Epithelial cell of prostate (primary cell): Measurements from ENCODE around the gene SGCA.

Source experiments
- DNase-seq: peaks from one replicate; pipeline ENCODE4 v3.0.0-alpha.2; 2011; ENCODE audit warnings: low read depth, low spot score
- H3K27ac ChIP-seq: fragments of 450-650 bp; 2 replicates; pipeline ENCODE4 v1.5.1; 2017; ENCODE audit warnings: mild to moderate bottlenecking

Gene SGCA

DNA sequence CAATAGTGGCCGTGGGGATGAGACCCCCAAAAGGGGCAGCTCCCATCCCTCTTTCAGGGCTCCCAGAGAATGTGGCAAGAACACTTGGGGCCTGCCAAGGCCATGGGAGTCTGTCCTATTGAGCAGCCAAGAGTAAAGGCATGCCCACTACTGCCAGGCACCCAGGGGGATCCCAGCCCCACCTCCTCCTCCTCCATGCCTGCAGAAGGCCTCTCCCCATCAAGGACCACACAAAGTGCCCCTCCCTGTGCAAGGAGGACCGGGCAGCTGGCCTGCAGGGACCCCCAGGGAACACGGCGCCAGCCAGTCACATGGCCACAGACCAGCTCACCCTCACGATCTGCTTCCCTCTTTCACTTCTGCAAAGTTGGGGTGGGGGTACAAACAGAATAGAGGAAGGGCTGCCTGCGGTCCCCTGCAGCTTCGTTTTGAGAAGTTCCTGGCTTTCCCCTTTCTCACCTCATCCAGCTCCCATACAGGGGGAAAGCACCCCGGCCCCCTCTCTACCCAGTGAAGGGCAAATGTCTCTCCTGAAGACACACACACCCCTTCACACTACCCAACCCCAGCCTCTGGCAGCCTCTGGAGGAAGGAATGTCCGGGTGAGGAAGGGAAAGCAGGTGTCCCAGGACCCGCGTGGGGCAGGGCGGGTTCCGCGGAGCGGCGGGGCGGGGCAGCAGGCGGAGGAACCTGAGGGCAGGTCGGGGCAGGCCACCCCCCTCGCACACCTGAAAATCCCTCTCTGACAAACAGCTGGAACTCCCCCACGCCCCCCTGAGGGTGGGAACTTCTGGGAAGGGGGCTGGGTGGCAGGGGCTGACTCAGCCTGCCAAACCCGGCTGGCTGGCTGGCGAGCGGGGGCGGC, 17.3 kb upstream of the SGCA start:
- DNase-seq, result peak; percentile 68
- peak overlapping the region; percentile 96 for H3K27ac ChIP-seq

DNA sequence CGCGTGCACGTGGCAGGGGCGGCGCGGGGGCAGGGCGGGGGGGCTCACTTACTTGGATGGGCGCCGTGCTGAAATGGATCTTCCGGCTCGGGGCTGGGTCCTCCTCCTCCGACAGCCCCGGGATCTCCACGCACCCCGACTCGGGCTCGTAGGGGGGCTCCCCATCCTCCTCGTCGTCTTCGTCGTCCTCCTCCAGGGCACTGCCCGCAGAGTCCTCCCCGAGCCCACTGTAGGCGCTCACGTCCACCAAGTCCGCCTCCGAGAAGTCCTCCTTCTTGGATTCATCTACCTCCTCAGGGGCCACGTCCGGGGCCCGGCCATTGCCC, 16.8 kb upstream of the SGCA start:
- peak overlapping the region; percentile 96 for H3K27ac ChIP-seq
- no peak for DNase-seq

DNA sequence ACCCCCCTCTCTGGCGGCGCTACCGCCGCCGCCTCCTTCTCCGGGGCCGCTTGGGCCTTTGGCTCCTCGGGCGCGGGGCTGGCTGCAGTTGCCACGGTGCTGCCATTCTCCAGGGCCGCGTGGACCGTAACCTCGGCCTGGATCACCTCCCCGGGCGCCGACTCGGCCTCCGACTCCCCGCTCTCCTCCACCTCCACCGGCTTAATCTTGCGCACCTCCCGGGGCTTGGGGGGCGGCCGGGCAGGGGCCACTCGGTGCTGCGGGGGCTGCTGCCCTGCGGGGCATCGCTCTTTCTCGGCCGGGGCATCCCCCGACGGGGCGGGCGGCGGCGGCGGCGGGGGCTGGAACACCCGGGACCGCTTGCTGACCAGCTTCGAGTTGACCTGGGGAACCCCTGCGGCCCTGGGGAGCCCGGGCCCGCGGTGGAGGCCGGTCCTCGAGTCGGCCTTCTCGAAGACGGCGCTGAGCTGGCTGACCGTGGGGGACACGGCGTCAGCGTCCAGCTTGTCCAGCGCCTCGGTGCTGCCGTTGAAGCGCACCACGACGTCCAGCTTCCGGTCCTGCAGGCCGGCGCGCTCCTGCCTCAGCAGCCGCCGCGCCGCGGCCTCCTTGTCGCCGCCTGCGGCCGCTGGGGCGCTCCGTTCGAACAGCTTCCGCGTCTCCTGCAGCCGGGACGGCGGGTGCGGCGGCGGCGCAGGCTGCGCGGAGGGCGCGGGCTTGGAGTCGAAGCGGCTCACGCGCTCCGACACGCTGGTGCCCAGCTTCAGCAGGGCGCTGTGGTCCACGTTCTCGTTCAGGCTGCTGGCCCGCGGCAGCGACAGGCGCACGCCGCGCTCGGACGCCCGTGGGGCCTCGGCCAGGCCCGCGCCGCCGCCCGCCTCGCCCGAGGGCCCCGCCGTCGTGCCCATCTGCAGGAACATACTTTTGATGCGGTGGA, 16.1 kb upstream of the SGCA start:
- no peak for DNase-seq

DNA sequence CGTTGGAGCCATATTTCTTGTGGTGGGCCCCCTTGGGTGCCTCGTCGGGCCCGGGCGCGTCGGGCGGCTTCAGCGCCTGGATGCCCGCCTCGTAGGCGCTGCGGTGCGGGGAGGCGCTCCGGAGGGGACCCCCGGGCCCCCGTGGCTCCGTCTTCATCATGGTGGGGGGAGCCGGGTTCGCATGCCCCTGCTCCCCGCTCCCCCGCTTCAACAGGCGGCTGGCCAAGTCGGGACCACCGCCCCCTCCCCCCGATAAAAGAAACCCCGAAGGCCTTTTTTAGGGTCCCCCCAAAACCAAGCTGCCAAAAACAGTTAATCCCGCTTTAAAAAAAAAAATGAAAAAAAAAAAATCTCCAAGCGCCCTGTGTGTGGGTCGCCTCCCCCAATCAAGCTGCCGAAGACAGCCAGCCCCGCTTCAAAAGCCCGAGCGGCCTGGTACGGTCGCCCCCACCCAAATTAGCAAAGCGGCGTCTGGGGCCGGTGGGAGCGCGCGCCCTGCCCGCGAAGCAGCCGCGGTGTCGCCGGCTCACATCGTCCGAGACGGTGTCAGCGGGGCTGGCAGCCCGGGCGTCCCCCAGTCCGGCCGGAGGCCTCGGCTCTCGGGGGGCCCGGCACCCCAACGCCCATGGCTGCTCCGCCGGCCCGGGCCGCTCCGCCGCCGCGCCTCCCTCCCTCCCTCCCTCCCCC, 15.3 kb upstream of the SGCA start, which contains the start of gene PPP1R9B:
PPP1R9B (minus strand) TSS at position 324 of the 687 bp plus-strand sequence; CDS start at position 160, 164 bp downstream.
- no peak for DNase-seq
- H3K27ac ChIP-seq, result peak within 1 kb of the TSS; percentile 96

More for the DNA sequence above, 16.1 kb upstream of the SGCA start:
- H3K27ac ChIP-seq, result peak overlapping the region; percentile 96

DNA sequence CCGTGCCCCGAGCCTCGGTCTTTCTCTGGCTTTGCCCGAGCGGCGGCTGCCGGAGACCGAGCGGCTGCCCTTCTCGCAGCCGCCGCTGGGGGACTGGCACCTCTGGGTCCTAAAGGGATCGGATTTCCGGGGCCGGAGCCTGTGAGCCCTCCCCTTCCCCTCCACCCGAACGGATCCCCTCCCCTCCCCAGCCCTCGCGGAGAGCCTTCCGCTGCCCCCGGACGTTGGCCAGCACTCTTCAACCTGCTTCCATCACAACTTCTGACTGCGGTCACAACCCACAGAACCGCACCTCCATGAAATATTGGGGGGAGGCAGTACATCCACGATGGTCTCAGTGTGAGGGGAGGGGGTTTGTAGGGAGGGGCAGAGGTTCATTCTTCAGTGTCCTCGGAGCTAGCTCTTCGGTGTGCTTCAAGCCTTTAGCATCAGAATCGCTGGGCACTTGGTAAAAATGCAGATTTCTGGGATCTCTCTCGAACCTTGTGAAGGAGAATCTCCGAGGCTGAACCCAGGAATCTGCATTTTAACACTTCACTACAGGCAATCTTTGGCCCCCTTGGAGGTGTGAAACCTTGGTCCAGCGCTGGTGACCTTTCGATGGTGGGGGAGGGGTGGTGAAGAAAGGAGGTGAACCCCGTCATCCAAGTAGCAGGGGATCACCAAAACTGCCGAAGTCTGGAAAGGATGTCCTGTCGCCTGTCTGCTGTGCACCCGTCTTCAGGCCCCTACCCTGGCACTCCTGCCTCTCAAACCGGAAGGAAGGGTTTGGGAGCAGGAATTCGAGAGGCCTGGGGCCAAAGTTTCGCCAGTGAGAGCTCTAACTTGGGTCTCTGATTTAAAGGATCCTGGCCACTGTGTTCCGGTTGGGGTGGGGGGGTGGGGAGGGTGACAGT, 14.5 kb upstream of the SGCA start:
- DNase-seq, result no peak
- peak overlapping the region; percentile 96 for H3K27ac ChIP-seq

DNA sequence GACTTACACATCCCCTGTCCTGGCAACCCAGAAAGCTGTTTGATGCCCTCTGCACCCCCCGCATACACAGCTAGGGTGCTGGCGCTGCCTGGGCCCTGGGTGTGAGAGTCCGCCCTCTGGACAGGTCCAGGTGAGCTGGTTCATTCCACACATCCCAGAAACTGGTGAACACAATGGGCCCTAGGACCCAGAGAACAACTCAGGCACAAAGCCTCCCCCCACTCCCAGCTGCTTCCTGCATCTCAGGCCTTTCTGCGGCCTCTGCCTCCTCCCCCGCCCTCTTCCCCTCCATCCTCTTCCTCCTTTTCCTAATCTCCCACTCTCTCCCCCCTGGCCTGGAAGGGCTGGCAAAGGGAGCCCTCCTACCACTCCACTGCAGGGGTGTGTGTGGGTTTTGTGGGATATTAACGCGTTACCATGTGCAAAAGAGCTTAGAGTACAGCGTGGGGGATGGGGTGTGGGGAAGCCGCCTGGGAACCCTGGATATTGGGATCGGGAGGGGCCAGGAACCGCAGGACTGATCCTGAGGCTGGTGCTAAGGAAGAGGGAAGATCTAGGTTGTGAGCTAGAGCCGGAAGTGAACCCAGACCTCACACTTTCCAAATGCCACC, 13.8 kb upstream of the SGCA start:
- DNase-seq, result peak; percentile 53
- peak overlapping the region; percentile 96 for H3K27ac ChIP-seq

DNA sequence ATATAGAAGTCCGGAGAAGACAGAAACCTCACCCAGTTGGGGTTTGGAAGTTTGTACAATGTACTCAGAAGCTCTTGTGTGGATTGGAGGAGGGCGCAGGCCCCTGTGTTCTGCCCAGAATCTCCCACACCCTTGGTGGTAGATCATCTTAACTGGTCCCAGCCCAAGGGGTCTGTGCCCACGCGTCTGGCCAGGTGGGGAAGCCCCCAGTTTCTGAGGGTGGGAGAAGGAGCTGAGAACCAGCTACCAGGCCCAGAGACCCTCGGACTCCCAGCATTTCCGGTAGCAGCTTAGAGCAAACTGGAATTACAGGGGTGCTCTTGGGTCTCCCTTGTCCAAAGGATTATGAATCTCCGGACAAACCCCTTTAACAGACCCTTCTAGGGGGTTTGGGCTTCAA, 13.1 kb upstream of the SGCA start:
- peak overlapping the region; percentile 96 for H3K27ac ChIP-seq

DNA sequence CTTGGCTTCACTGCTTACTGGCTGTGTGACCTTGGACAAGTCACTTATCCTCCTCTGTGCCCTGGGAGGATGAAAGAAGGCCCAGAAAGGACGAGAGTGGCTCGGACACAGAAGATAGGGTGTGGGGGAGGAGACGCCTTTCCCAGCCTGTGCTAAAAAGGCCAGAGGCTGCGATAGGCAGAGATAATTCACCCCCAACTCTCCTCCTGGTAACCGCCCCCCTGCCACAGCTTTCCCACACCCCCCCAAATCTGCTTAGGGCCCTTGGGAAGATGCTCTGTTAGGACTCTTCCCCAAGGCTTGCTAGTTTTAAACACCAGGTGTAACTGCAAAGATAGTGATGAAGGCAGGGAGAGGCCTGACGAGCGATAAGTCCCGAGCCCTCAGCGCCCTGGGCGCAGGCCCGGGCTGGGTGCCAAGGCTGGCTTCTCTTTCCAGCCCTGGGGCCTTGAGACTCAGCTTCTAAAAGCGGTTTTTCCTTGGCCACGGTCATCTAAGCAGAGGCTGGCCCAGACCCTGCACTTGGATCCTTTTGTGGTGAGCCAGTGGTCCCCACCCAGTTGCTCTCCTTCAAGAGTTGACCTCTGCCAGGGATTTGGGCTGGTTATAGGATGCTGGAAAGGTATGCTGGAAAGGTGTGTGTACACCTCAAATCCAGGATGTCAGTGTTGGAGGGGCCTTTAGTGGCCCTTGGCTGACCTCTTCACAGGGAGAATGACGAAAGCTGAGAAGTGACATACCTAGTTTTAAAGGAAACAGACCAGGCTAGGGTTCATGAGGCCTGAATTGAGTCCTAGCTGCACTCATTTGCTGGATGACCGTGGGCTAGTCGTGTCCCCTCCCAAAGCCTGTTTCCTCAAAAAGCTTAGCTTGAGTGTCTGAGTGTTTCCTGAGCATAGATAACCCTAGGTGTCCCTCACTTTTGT, 11.9 kb upstream of the SGCA start:
- DNase-seq, result no peak
- H3K27ac ChIP-seq, result no peak overlapping the region

More for the DNA sequence above, 13.1 kb upstream of the SGCA start:
- DNase-seq, result no peak

DNA sequence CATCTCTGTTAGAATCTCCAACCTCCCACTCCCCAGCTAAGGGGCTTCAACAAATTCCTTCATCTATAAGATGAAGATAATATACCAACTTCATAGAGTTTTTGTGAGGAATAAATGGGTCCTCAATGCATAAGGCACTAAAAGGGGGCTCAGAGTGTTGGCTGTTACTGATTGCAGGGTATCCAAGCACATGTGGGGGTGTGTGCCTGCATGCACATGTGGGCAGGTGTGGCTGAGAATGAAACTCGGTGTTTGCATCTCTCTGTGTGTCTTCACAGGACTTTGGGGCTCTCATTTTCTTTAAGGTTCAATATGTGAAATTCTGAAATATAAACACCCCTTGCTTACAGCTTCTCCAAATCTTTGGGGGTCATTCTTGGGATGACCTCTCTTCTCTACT, 11.2 kb upstream of the SGCA start:
- DNase-seq, result no peak
- H3K27ac ChIP-seq, result no peak overlapping the region

DNA sequence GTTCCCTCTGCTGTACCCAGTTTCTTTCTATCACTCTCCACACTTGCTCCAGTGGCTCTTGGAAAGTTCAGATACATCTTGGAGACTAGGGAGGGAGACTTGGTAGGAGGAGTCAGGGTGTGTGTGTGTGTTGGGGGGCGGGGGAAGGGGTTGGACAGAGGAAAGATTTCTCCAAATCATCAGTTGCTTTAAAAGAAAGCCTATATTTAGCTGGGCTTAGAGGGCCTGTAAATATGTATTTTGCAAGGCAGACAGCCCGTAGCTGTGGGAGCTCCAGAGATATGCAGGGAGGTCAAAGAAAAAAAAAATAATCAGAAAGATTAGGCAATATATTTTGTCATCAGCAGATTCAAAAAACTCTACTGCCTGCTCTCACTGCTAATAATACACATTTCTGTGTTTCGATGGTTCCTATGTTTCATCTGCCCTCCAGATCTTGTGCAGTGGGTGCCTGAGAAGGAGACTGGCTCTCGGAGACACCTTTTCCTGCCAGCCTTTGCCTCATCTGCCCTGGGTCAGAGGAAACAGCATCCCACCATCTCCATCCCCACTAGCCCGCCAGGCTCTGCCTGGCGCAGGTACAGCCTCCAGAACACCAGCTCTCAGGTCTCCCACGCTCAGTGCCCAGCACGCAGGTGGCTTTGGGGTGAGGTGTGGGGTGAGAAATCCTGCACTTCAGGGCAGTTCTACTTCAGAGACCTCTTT, 10.5 kb upstream of the SGCA start:
- H3K27ac ChIP-seq, result no peak overlapping the region
- DNase-seq, result no peak

DNA sequence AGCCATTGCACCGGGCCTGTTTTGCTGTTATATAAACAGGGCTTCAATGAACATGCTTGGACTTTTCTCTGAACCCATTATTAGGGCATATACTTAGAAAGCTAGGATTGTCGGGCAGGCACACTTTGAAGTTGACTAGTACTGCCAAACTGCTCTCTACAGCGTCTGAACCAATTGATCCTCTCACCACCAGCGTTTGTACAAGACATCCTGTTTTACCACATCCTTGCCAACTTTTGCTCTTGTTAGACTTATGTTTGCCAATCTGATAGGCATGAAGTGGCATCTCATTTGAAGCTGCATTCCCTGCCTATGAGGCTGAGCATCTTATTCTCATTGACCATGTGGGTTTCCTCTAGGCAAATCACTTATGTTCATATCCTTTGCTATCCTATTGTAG, 7.9 kb upstream of the SGCA start:
- H3K27ac ChIP-seq, result no peak overlapping the region
- DNase-seq, result no peak

DNA sequence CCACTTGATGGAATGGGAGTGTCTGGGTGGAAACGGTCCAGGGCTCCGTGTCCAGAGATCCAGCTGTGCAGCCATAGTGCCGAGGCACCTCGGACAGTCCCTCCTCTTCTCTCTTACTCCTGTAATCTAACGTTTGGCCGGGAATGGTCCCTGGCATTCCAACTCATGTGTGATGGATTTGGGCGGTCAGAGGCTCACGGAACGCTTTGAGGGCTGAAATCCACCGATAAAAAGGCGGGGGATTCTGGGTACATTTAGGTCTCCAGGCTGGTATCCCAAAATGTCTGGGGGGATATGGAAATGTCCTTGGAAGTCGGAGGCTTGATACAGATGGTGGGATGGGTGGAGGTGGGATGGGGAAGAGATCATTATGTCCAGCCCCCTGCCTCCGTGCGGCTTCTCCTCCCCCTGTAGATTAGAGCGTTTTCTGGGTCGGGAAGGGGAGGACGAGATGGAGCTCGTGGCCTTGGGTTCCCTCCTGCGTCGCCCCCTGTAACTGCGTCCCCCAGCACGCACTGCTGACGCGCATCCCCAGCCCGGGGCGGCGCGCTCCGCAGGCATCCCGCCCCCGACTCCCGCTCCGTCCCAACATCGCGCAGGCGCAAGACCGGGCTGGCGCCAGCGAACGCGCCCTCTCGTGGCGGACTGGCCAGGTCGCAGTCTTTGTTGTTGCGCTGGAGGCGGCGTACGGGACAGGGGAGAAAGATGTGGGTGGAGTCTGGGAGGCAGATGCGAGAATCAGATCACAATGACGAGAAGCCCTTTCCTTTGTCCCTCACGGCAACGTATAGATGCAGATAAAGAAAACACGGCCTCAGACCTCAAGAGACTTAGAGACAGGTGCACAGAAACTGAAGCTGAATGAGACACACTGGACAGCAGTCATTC, 4.5 kb upstream of the SGCA start:
- H3K27ac ChIP-seq, result no peak overlapping the region
- no peak for DNase-seq

DNA sequence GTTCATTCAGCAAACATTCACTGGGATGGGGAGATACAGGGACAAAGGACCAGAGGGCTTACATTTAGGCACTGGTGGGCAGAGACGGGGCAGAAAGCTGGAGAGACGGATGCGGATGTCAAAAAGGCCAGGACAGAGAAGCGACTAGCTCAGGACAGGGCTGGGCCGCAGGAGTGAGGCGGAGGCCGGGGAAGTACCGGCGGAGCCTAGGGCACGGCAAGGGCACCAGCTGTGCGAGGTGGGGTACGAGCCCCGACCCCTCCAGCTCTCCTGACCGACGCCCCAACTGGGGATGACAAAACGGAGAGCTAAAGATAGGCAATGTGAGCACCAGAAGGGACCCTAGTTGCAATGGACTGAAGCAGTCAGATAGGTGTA, 3.9 kb upstream of the SGCA start:
- no peak overlapping the region for H3K27ac ChIP-seq
- no peak for DNase-seq

DNA sequence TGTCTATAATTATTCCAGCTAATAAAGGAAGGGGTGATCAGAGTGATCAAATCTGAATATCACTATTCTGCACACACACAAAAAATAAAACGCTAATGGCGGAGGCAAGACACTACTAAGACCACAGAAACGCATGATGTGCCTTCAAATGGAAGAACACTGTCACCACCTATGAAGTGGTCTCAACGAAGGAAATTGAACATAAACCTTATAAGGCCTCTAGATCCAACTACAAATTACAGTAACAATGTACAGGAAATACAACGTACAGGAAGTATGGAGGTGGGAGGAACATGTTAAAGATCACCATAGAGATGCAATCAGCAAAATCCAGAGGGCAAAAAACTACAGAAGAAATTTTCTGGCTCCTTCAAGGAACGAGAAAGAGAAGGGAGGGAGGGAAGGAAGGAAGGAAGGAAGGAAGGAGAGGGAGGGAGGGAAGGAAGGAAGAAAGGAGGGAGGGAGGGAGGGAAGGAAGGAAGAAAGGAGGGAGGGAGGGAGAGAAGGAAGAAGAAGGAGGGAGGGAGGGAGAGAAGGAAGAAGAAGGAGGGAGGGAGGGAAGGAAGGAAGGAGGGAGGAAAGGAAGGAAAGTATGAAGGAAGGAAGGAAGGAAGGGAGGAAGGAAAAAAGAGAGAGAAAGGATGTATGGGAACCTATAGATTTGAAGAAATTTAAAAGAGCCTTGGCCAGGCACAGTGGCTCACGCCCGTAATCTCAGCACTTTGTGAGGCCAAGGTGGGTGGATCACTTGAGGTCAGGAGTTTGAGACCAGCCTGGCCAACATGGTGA, 3.1 kb upstream of the SGCA start:
- no peak overlapping the region for H3K27ac ChIP-seq

DNA sequence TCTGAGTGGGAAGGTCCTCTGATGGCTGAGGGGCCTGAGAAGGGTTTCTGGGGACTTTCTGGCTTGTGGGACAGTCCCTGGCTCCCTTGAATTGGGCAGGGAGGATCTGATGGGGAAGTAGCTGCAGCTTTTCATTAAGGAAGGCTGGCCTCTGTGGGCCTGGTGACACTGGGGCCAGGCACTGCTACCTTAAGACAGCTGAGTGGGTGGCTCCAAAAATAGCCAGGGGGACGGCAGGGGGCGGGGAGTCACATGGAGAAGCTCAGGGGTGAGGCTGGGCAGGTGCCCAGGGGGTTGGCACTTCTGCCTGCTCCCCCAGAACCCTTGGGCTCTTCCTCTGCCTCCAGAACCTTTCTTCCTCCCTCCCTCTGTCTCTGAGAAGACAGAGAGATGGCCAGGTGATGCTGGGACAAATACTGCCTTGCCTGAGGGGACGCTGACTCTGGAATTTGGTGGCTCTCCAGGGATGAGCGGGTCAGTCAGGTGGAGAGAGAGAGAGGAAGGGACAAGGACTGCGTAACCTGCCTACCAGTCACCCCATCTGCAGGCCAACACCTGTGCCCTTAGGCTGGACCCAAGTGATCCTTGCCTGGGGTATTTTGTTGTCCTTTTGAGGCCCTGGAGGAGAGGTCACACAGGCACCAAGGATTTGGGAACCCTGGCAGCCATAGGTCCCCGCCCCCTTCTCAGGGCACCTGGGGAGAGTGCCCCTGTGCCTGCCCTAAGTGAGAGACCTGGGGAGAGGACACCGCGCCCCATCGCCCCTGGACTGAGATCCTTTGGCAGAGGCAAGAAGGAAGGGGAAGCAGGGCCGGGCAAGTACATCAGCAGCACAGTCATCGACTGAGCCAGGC, 1.7 kb upstream of the SGCA start:
- no peak for DNase-seq
- H3K27ac ChIP-seq, result no peak overlapping the region

More for the DNA sequence above, 3.1 kb upstream of the SGCA start:
- no peak for DNase-seq
